HG03095 (cell line): ENCODE data around the gene EIF1B.

Experiments used
- ATAC-seq: cut with Tn5 transposase; IDR thresholded peaks from one replicate; pipeline ENCODE4 v1.9.1; 2021; ENCODE audit warnings: moderate library complexity; ENCODE audit not compliant: unreplicated experiment

EIF1B gene

DNA sequence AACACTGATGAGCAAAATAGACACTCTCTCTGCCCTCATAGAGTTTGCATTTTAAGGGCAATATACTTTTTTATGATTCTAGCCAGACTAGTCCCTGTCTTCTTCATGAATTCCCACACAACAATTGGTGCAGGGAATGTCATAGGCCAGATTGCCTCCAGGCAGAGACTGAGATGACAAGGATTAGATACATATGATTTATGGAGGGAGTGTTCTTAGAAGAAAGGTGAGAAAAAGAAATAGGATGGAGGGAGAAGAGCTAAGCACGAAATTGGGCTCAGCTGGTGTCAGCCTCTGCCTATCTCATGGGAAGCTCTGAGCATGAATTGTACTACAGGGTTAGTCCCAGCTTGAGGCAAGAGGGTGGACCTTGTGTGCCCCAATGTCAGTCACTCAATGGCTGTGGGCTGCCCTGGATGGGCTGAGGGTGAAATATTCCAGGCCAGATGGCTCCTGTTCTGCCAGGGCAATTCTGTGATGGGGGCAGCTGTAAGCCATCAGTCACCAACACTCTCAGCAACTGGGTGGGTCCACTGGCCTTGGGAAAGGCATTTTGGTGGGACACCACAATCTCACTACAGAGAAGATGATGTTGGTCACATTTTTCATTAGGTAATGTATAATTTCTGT, 31.1 kb downstream of the EIF1B start:
- ATAC-seq, result no peak

DNA sequence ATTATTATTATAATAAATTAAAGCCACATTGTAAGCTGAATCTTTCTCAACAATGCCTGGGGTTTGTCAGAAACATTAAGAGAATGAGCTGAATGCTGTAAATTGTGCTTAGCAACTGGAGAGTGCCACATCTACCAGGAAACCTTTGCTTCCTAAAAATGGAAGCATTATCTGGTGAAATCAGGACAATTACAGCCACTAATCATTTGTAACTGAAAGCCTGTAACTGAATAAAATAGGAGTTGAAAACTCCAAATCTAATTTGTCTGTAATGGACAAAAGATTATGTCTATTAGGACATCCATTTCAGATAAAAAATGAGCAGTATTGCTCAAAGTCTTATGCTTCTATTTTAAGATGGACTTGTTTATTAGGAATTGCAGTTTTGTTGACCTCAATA, 32.2 kb downstream of the EIF1B start:
- no peak for ATAC-seq

DNA sequence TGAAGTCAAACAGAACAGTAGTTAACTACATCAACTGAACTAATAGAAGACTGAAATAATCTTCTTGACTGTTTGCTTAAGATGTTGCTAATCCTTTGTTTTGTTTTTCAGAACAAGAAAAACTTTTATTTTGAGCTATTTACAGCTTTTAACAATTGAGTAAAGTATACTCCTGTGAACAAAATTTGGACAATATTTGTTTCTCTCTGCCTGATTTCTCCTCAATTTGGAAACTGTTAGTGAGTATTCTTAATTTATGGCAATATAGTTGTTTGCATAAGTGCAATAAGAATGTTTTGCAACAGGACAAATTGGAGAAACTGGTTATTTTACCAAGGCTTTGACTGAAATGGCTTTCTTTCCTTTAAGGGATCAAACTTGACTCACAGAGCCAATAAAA, 41.0 kb downstream of the EIF1B start:
- no peak for ATAC-seq

DNA sequence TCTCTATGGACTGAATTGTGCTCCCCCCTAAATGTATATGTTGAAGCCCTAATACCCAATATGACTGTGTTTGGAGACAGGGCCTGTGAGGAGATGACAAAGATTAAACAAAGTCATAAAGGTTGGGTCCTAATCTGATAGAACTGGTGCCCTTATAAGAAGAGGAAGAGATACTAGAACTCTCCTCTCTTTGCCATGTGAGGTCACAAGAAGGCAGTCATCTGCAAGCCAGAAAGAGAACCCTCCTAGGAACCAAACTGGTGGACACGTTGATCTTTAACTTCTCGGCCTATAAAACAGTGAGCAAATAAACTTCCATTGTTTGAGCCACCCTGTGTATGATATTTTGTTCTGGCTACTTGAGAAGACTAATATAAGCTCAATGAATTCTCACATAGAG, 45.9 kb downstream of the EIF1B start:
- ATAC-seq, result no peak

DNA sequence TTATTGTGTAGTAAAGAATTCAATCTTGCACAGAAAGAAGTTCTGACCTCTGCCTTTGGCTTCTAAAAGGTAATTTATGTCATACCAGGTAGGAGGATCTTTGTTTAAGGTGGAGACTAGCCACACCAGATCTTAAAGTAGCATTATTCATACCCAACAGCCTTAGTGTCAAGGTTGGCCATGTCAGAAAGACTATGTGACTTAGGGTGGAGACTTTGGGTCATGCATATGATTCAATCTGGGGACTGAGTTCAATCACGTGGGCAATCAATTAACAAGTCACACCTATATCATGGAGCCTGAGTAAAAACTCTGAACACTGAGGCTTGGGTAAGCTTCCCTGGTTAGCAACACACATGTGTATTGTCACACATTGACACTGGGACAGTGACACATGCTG, 48.9 kb downstream of the EIF1B start:
- ATAC-seq, result no peak
